HepG2 (cell line): ENCODE data around the gene DCLK1. TPM values are rescaled to one million over a fixed set of nuclear protein-coding genes. Genes with fewer than 3 reads are reported as not detected.

Experiments
- ATAC-seq: fragments of 200-7000 bp; cut with Tn5 transposase; 3 replicates; pipeline ENCODE4 v1.9.1; 2020; ENCODE audit warnings: mild to moderate bottlenecking, moderate library complexity
- BruUV-seq: library from RNA; stranded (reverse); fragments of 400-500 nt; replicated peaks from 2 replicates; lab custom pipeline; 2021; lab: Mats Ljungman, UMichigan
- CTCF ChIA-PET: fragments of 300-600 bp; formaldehyde crosslinking; extraction: SDS; loops from one replicate; lab custom pipeline; 2021; ENCODE audit warnings: low total read pairs, inconsistent platforms, low intra/inter-chr PET ratio; lab: Yijun Ruan, JAX
- POLR2A ChIA-PET: fragments of 350-600 bp; sonication (Branson Sonifier 250); formaldehyde crosslinking; loops from one replicate; lab custom pipeline; 2020; ENCODE audit warnings: antibody characterized with exemption, inconsistent platforms; lab: Yijun Ruan, JAX
- DNase-seq: peaks from one replicate; pipeline ENCODE4 v3.0.0-alpha.2; 2015; ENCODE audit warnings: low spot score
- FAIRE-seq: peaks from 3 replicates; lab custom pipeline; 2011; peaks lifted over from hg19 to GRCh38; lab: Jason Lieb, UNC
- H2AFZ ChIP-seq: one replicate; pipeline ENCODE4 v1.6.1; 2011; ENCODE audit warnings: low read length, inconsistent platforms
- H3K27ac ChIP-seq: fragments of 300-600 bp; 3 replicates; pipeline ENCODE4 v1.8.0; 2011; ENCODE audit warnings: mixed run types, mild to moderate bottlenecking, mixed read lengths, low read length, inconsistent platforms; ENCODE audit not compliant: insufficient read depth; ENCODE audit errors: extremely low read length
- H3K27me3 ChIP-seq, 2 experiments: fragments of 200-600 bp in 1 of 2; 2 replicates in 1 of 2; 3 replicates in 1 of 2; pipeline versions ENCODE4 v1.6.0 to v1.8.0; 2011; ENCODE audit warnings: low read length in 2 of 2, mild to moderate bottlenecking in 2 of 2, moderate library complexity in 2 of 2, inconsistent platforms in 1 of 2; ENCODE audit not compliant: insufficient read depth in 2 of 2, control insufficient read depth in 1 of 2
- H3K36me3 ChIP-seq, 2 experiments: fragments of 200-600 bp in 1 of 2; replicated peaks in 1 of 2; 2 replicates in 1 of 2; 3 replicates in 1 of 2; pipeline versions ENCODE4 v1.5.1 to v1.8.0; 2011; ENCODE audit warnings: low read length in 2 of 2, inconsistent platforms in 1 of 2; ENCODE audit not compliant: insufficient read depth in 2 of 2, control insufficient read depth in 1 of 2
- H3K4me1 ChIP-seq: 2 replicates; pipeline ENCODE4 v1.5.1; 2012; ENCODE audit warnings: low read length, inconsistent platforms; ENCODE audit not compliant: insufficient read depth
- H3K4me2 ChIP-seq: 2 replicates; pipeline ENCODE4 v1.6.0; 2011; ENCODE audit warnings: low read depth, low read length, inconsistent platforms
- H3K4me3 ChIP-seq, 3 experiments: fragments of 200-600 bp in 1 of 3; sonication (generic), shearing (Covaris generic) in 1 of 3; replicated peaks in 1 of 3; 2 replicates each; pipeline ENCODE4 v1.5.1; 2011 to 2016; ENCODE audit warnings: low read length in 3 of 3, inconsistent platforms in 2 of 3, low read depth in 2 of 3, mild to moderate bottlenecking in 2 of 3, control low read depth in 1 of 3, mixed read lengths in 1 of 3; ENCODE audit not compliant: insufficient read depth in 1 of 3
- H3K79me2 ChIP-seq: one replicate; pipeline ENCODE4 v1.6.1; 2011; ENCODE audit warnings: low read length, inconsistent platforms; ENCODE audit not compliant: insufficient read depth
- H3K9ac ChIP-seq: 2 replicates; pipeline ENCODE4 v1.6.0; 2011; ENCODE audit warnings: mild to moderate bottlenecking, low read depth, low read length, inconsistent platforms; ENCODE audit not compliant: insufficient read depth
- H3K9me3 ChIP-seq: 2 replicates; pipeline ENCODE4 v1.5.1; 2012; ENCODE audit warnings: mild to moderate bottlenecking, low read length
- H4K20me1 ChIP-seq: 2 replicates; pipeline ENCODE4 v1.6.0; 2011; ENCODE audit warnings: inconsistent platforms, mild to moderate bottlenecking, low read length, moderate library complexity; ENCODE audit not compliant: insufficient read depth
- CTCF ChIP-seq: sonication (generic); formaldehyde crosslinking; IDR thresholded peaks from 2 replicates; pipeline ENCODE4 v1.5.0; 2020; ENCODE audit warnings: mild to moderate bottlenecking, missing genetic modification reagents, moderate library complexity
- HES4 ChIP-seq: sonication (generic); formaldehyde crosslinking; IDR thresholded peaks from 2 replicates; pipeline ENCODE4 v1.9.0; 2021; ENCODE audit warnings: mild to moderate bottlenecking, missing genetic modification reagents, borderline replicate concordance
- HNF4A ChIP-seq: sonication (generic); formaldehyde crosslinking; IDR thresholded peaks from 2 replicates; pipeline ENCODE4 v1.4.0; 2020; ENCODE audit warnings: missing genetic modification reagents
- LRRFIP1 ChIP-seq: sonication (generic); formaldehyde crosslinking; conservative IDR thresholded peaks from 2 replicates; pipeline ENCODE4 v1.4.0; 2020; ENCODE audit warnings: missing genetic modification reagents
- TCF7L2 ChIP-seq: IDR thresholded peaks from 2 replicates; pipeline ENCODE4 v1.6.1; 2011; ENCODE audit warnings: mild to moderate bottlenecking, low read depth, low read length, moderate library complexity
- ZNF572 ChIP-seq: sonication (generic); formaldehyde crosslinking; IDR thresholded peaks from 2 replicates; pipeline ENCODE4 v1.5.1; 2020; ENCODE audit warnings: mild to moderate bottlenecking, missing genetic modification reagents
- ZNF580 ChIP-seq: IDR thresholded peaks from 2 replicates; pipeline ENCODE4 v1.6.1; 2016; ENCODE audit warnings: low read depth, borderline replicate concordance
- ZUFSP ChIP-seq: sonication (generic); formaldehyde crosslinking; IDR thresholded peaks from 2 replicates; pipeline ENCODE4 v1.9.0; 2021; ENCODE audit warnings: missing genetic modification reagents, mild to moderate bottlenecking, borderline replicate concordance
- WGBS: methylation state at CpG from one replicate; pipeline ENCODE4 v1.1.6; 2017; ENCODE audit warnings: low lambda C conversion rate; 5-methylcytosine and 5-hydroxymethylcytosine counted together
- in situ Hi-C: cut with HindIII; loops from 2 replicates; pipeline ENCODE4 v1.10.0; 2017; ENCODE audit warnings: low pct_unique_long_range_greater_than_20kb; ENCODE audit not compliant: extremely low pct_ligation_motif_present
- intact Hi-C: fragments of 100-400 bp; cut with micrococcal nuclease; formaldehyde crosslinking; loops from one replicate; pipeline ENCODE4 v1.10.0; 2022; ENCODE audit not compliant: unreplicated experiment
- polyA plus RNA-seq, 8 experiments: library from polyadenylated mRNA; depleted of rRNA in 3 of 8; stranded (reverse) in 7 of 8; unstranded in 1 of 8; fragments of >200 nt; fragmentation: Illumina TruSeq in 4 of 8; extraction: Trizol in 4 of 8; gene quantifications; 2 replicates each; pipeline versions ENCODE4 v1.2.1 to v1.2.3, GENCODE V29; 2011 to 2016; ENCODE audit warnings: low read depth in 4 of 8, missing spikeins in 1 of 8, mixed read lengths in 1 of 8; ENCODE audit not compliant: insufficient read depth in 1 of 8
- total RNA-seq, 5 experiments: library from RNA; depleted of rRNA; stranded (reverse); fragments of >200 nt; fragmentation: Illumina TruSeq; extraction: Trizol; gene quantifications; 2 replicates each; pipeline ENCODE4 v1.2.3, GENCODE V29; 2016; ENCODE audit warnings: low read depth in 1 of 5

Gene DCLK1
- total and polyA plus RNA-seq, 2 of the 13 experiments (the other 11 are each of a cell fraction or from before 2014, with no cell fraction given): not detected

- no TSS peak for BruUV-seq
- ChIA-PET POLR2A (no interaction called here), CTCF (no interaction called here)
- no peak overlapping the region for H3K4me3 ChIP-seq
- peaks cover 0 to 4% of the 10 kb centered on the region in 2 experiments; a peak in 2 of 5 replicates for H3K27me3 ChIP-seq
- TF ChIP-seq ZNF580 (CRISPR knock-in tag) (no peak), HNF4A (no peak), CTCF (0 out of 2 replicates have a peak, but pooled peaks have one; percentile 16), TCF7L2 (no peak)
- no peak overlapping the region for H3K4me2 ChIP-seq
- WGBS: 20% methylated on average over 10 of the region's 10 CpGs
- no peaks in the 10 kb centered on the region for H4K20me1 ChIP-seq
- intact Hi-C loops (no loop called here), in situ Hi-C loops (no loop called here)
- no peaks in the 10 kb centered on the region for H3K4me1 ChIP-seq
- no peaks in the 10 kb centered on the region for H3K9me3 ChIP-seq
- H3K79me2 ChIP-seq: no peaks in the 10 kb centered on the region
- H2AFZ ChIP-seq: no peak overlapping the region
- no peak overlapping the region for H3K27ac ChIP-seq
- H3K36me3 ChIP-seq: no peaks in the 10 kb centered on the region
- FAIRE-seq (no peak), ATAC-seq (no peak), DNase-seq (no peak)
- no peak overlapping the region for H3K9ac ChIP-seq
Measured at GRCh38 chr13:35826626-35827254, 304.4 kb downstream of the DCLK1 start.

GRCh38 chr13:35824825-35825224 lies 306.4 kb downstream of the DCLK1 start:
- intact Hi-C loops: no loop called here
- Histone ChIP-seq H3K79me2 (no peaks in the 10 kb centered on the region), H3K4me3 (no peak overlapping the region), H3K27ac (no peak overlapping the region), H2AFZ (no peak overlapping the region), H3K9me3 (no peaks in the 10 kb centered on the region), H3K9ac (no peak overlapping the region), H4K20me1 (no peaks in the 10 kb centered on the region), H3K27me3 (peaks cover 0 to 4% of the 10 kb centered on the region in 2 experiments; a peak in 1 of 5 replicates), H3K36me3 (no peaks in the 10 kb centered on the region), H3K4me2 (no peak overlapping the region), H3K4me1 (no peaks in the 10 kb centered on the region)
- DNase-seq (no peak), ATAC-seq (peak; percentile 79), FAIRE-seq (no peak)
- TF ChIP-seq HES4 (CRISPR knock-in tag): no peak
- TF ChIP-seq LRRFIP1 (CRISPR knock-in tag): no peak
- TF ChIP-seq ZUFSP (CRISPR knock-in tag): no peak
- TF ChIP-seq ZNF572: no peak
- no TSS peak for BruUV-seq
- CTCF ChIA-PET: no interaction called here
- in situ Hi-C loops: no loop called here
- WGBS: 2% methylated on average over 8 of the region's 8 CpGs
- POLR2A ChIA-PET: no interaction called here
